CD4-positive, alpha-beta T cell treated with Interleukin-2 at 100 ng/mL for 4 hours (primary cell): ENCODE results near the gene LMBR1.
"Not testable (repeated sequence)": the region's sequence is repeated elsewhere in the genome, so short reads cannot be mapped to it uniquely, and the experiment has no call there.

Experiments used
- DNase-seq: peaks from one replicate; pipeline ENCODE4 v3.0.0-alpha.2; 2020; ENCODE audit warnings: low spot score

LMBR1 gene, protein sequence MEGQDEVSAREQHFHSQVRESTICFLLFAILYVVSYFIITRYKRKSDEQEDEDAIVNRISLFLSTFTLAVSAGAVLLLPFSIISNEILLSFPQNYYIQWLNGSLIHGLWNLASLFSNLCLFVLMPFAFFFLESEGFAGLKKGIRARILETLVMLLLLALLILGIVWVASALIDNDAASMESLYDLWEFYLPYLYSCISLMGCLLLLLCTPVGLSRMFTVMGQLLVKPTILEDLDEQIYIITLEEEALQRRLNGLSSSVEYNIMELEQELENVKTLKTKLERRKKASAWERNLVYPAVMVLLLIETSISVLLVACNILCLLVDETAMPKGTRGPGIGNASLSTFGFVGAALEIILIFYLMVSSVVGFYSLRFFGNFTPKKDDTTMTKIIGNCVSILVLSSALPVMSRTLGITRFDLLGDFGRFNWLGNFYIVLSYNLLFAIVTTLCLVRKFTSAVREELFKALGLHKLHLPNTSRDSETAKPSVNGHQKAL

DNA sequence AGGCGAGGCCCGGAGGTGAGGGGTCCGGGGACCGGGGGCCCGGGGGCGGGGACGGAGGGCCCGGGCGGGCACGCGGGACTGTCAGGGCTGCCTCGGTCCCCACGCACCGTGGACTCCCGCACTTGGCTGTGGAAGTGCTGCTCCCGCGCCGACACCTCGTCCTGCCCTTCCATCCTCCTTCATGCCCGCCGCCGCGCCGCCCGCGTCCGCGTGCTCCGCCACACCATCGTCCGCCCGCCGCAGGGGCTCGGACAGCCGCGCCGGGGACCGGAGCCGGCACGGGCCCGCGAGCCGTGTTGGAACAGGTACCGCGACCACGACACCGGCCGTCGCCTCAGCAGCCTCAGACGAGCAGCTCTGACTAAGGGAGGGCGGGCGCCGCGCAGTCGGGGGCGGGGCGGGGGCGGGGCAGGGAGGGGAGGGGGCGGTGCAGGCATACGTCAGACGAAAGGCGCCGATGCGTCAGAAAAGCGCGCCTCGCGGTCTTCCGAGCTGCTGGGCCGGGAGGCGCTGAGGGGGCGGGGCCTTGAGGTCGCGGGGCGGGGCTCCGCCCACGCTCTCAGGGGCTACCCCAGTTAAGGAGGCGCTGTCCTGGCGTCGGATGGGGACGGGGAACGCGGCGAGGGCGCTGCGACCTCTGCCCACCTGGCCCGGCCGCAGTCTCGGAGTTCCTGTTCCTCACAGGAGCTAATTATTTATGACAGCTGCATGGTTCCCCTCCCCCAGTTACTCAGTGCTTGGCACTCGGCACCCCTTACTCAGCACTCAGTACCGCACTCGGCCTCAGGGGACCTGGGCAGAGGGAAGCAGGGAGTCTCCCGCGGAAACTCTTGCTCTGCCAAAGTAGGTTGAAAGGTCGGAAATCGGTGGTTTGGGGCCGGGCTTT, at the start of gene LMBR1:
Gene LMBR1, minus strand, starts transcription at position 363 of the 886 bp plus-strand sequence. Its CDS starts 190 bp downstream, at position 173.
- DNase-seq, result peak; percentile 96

DNA sequence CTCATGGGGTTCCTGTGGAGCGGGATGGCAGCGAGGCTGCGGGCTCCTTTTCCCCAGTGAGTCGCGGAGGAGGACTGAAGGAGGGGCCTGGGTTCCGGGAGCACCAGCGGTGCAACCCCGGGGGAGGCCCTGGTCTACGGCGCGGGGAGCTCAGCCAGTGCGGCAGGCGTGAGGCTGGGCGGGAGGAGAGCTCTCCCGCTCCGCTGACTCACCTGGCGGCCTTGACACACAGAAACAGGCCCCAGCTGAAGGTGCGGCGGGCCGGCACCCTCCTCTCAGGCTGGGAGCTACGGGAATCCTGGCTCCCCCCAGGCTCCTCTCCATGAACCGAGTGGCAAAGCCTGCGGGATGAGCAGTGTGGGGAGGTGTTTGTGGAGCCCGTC, 49.7 kb upstream of the LMBR1 start:
- DNase-seq, result no peak

DNA sequence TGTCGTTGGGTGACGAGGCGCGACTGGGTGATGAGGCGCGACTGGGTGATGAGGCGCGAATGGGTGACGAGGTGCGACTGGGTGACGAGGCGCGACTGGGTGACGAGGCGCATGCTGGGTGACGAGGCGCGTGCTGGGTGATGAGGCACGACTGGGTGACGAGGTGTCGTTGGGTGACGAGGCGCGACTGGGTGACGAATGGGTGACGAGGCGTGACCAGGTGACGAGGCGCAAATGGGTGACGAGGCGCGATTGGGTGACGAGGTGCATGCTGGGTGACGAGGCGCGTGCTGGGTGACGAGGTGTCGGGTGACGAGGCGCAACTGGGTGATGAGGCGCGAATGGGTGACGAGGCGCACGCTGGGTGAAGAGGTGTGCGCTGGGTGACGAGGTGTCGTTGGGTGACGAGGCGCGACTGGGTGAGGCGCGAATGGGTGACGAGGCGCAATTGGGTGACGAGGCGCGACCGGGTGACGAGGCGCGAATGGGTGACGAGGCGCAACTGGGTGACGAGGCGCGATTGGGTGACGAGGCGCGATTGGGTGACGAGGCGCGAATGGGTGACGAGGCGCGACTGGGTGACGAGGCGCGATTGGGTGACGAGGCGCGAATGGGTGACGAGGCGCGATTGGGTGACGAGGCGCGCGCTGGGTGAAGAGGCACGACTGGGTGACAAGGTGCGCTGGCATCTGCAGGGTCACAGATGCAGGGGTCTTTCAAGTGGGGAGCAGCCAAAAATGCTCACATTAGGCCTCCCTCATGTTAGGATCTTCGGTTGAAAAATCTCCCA, 48.6 kb upstream of the LMBR1 start:
- no peak for DNase-seq

DNA sequence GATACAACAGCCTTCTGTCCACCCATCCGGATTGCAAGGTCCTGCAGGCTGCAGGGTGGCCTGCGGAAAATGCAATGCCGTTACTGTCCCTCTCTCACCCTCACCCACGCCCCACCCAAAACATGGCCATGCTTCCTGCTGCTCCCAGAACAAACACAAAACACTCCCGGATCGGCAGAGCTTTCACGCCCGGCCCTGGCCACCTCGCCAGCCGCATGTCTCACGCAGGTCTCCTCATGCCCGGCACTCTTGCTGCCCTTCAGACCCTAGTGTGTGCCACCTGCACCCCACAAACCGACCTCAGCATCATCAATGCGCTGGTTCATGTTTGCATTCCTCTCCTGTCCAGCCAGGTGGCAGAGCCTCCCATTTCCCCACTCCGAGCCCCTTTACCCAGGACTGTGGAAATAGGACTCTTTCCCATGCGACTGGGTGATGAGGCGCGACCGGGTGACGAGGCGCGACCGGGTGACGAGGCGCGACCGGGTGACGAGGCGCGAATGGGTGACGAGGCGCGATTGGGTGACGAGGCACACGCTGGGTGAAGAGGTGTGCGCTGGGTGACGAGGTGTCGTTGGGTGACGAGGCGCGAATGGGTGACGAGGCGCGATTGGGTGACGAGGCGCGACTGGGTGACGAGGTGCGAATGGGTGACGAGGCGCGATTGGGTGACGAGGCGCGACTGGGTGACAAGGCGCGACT, 47.6 kb upstream of the LMBR1 start:
- no peak for DNase-seq

DNA sequence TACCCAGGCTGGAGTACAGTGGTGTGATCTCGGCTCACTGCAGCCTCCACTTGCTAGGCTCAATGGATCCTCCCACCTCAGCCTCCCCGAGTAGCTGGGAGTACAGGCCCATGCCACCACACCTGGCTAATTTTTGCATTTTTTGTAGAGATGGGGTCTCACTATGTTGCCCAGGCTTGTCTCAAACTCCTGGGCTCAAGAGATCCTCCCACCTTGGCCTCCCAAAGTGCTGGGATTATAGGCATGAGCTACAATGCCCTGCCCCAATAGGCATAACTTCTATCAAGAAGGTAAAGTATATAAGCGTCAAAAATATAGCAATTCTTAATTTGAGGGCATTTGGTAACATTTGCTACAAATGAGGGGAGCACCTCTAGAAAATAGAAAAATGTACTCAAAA, 43.8 kb upstream of the LMBR1 start:
- DNase-seq, result not testable (repeated sequence)

DNA sequence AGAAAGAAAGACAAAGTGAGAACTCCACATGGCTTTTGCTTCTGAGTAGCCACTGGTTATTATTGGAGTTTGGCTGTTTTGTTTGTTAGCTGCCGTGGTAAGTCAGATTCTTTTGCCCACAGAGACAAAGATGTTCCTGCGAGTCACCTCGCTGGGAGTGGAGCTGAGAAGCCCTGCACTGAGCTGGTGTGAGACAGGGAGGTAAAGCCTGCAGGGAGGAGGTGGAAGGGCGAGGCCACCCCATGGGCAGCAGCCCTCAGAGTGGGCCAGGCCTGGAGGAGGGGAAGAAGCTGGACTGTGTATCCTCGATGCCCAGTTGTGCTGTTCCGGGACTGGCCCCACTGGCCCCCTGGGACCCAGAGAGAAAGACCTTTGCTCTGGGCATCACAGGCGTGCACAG, 42.3 kb upstream of the LMBR1 start:
- no peak for DNase-seq

DNA sequence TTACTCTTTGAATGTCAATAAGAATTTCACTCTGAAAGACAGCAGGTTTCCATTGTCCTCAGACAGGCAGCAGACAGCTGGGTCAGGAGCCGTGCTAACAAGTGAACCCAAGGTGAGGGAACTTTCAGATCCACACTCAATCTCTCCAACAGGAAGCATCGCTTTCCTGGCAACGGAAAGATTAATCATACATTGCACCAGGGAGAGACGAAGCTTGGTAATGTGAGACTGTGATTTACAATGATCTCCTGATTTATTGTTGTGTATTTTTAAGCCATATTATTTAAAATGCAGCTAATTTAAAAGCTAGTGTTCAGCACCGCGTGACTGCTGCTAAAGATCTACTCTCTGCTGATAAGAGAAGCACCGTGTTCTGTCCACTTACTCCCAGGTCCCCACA, 39.0 kb upstream of the LMBR1 start:
- DNase-seq, result no peak

DNA sequence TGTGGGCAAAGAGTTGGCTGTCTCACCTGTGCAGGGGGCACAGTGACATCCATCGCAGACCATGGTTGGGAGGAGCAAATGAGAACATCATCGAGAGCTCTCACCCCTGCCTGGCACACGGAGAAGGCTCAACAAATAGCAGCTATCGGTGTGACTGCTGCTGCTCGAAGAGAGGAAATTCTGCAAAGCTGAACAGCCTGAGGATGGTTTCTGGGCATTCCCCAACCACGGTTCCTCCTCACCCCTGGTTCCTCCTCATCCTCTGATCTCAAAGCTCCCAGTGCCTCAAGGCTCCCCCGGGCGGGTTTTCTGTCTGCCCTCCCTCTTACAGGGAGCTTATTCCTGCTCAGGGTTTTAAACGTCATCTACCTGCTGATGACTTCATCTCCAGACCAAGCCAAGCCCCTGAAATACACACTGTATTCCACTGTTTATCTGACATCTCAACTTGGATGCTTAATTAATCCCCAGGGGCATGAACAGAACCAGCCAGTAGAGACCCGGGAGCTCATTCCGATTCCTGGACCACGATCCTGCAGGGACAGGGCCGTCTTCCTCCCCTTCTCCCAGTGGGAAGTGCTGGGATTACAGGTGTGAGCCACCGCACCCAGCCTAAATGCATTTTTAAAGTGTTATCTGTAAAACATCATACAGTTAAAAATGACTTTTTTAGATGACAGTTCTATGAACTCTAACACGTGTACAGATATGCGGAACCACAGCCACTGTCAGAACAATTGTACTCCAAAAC, 37.0 kb upstream of the LMBR1 start:
- DNase-seq, result peak; percentile 37

DNA sequence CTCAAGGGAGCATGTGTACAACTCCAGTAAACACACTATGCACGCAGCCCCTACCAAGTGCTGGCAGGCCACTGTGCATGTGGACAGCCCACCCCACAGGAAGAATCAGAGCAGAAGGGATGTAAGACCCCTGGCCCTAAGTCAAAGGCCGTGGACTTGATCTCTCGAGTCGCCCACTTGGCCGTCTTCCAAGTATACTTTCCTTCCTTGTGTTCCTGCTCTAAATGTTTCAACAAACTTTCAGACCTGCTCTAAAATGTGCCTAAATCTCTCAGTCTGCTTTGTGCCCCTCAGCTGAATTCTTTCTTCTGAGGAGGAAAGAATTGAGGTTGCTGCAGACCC, 35.4 kb upstream of the LMBR1 start:
- no peak for DNase-seq

DNA sequence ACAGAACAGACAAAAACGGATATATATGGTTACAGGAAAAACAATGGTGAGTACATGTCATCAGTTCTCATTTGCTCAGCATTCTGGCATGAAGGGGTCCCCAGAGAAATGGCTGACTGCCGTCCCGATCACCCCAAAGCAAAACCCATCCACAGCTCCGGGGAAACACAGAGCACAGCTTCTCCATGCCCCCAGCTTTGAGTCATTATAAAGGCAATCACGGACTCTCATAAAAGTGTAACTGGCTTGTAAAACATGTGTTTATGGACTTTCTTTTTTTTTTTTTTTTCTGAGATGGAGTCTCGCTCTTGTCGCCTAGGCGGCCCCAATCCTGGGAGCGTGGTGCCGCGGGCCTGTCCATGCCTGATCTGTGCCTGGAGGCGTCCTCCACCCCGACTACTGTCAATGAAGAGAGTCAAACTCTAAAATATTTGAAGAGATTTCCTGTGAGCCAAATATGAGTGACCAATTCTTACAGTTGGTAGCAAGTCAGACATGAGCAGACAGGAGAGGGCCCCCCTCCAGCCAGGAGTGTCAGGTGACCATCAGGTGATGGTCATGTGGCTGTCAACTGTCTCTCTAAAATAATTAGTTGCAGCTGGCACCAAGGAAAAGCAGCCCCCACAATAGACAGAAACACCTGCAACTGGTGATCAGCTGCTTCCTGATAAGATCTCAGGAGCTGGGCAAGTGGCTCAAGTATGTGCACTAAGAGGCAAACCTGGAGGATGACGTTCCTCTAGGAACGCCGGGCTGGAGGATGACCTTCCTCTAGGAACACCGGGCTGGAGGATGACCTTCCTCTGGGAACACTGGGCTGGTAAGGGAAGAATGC, 34.8 kb upstream of the LMBR1 start:
- DNase-seq, result no peak

DNA sequence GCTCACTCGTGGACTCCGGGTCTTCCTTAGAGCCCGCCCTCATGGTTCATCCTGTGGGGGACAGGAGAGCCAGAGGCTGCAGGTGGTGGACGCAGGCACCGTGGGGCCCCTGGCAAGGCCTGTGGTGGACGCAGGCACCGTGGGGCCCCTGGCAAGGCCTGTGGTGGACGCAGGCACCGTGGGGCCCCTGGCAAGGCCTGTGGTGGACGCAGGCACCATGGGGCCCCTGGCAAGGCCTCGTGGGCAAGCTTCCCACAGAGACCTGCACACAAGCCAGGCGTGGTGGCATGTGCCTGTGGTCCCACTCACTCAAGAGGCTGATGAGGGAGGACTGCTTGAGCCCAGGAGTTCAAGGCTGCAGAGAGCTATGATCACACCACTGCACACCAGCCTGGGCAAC, 32.8 kb upstream of the LMBR1 start:
- DNase-seq, result not testable (repeated sequence)

DNA sequence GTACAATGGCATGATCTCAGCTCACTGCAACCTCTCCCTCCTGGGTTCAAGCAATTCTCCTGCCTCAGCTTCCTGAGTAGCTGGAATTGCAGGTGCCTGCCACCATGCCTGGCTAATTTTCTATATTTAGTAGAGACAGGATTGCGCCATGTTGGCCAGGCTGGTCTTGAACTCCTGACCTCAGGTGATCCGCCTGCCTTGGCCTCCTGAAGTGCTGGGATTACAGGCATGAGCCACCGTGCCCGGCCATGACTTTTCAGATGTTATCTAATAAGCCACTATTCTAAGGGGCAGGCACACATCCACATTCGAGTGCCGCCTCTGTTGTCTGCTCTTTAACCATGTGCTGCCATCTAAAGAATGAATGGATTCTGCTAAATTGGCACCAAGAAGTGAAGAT, 29.3 kb upstream of the LMBR1 start:
- DNase-seq, result not testable (repeated sequence)

DNA sequence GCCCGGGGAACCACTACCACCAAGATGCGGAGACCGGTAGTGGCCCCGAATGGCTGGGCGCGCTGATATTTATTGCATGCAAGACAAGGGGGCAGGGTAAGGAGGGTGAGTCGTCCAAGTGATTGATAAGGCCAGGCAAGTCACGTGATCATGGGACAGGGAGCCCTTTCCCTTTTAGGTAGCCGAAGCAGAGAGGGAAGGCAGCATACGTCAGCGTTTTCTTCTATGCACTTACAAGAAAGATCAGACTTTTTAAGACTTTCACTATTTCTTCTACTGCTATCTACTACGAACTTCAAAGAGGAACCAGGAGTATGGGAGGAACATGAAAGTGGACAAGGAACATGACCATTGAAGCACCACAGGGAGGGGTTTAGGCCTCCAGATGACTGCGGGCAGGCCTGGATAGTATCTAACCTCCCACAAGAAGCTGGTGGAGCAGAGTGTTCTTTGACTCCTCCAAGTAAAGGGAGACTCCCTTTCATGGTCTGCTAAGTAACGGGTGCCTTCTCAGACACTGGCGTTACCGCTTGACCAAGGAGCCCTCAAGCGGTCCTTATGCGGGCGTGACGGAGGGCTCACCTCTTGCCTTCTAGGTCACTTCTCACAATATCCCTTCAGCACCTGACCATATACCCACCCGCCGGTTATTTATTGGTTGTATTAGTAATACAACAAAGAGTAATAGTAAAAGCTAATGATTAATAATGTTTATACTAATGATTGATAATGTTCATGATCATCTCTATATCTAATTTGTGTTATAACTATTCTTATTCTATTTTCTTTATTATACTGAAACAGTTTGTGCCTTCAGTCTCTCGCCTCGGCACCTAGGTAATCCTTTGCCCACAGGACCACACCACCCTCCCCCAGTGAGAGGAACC, 27.7 kb upstream of the LMBR1 start:
- DNase-seq, result not testable (repeated sequence)

DNA sequence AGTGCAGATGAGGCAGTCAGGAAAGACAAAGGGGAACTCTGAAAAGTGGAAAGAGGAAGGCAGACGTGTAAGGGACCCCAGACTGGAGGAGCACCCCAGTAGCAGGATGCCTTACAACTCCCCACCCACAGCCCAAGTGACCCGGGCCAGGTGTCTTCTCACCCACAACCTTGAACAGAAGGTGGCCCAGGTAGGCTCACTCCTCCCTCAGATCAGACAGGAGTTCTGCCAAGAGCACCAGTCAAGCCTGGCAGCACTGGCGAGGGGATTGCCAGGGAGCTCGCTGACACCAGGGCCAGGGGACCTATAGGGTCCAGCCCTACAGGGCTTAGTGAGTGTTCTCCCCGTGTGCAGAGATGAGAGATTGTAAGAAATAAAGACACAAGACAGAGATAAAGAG, 27.1 kb upstream of the LMBR1 start:
- DNase-seq, result no peak

DNA sequence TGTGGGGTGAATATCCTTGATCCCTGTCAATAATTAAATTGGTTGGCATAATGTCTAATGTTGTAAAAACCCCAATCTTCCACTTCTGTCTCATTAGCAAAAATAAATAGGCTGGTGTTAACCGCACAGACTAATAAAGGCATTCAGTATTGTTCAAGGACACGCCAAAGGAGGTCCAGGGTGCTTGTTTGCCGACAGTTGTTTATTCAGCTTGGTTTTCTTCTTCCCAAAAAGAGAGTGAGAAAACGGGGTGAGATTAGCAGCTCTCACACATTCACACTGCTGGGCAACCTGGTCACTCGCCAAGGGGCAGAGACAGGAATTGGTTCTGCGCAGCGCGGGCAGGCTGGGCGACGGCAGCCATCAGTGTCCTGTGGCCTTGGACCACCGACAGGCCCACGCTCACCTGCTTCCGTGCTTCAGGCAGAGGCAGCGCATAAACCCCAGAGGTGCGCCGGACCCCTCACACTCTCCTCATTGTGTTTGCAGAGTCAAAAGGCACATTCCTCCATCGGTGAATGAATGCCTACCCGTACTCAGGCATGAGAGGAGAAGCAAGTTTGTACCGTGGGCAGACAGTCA, 26.2 kb upstream of the LMBR1 start:
- DNase-seq, result no peak

DNA sequence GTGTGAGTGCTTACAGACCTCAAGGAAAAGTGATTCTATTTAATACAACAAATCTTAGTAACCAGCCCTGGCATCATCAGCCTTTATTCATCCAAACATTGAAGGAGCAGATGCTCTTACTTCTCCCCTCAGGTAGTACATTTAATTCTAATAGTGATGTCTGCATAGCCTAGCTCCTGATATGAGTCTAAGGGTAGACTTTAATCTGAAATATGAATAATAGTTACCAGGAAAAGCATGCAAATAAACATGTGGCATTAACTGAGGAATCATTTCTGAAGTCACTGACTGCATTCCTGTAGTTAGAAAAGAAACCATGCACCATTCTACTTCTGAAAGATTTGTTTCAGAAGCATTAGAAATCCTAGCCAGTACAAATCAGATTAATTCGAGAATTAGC, 25.7 kb upstream of the LMBR1 start:
- DNase-seq, result no peak

DNA sequence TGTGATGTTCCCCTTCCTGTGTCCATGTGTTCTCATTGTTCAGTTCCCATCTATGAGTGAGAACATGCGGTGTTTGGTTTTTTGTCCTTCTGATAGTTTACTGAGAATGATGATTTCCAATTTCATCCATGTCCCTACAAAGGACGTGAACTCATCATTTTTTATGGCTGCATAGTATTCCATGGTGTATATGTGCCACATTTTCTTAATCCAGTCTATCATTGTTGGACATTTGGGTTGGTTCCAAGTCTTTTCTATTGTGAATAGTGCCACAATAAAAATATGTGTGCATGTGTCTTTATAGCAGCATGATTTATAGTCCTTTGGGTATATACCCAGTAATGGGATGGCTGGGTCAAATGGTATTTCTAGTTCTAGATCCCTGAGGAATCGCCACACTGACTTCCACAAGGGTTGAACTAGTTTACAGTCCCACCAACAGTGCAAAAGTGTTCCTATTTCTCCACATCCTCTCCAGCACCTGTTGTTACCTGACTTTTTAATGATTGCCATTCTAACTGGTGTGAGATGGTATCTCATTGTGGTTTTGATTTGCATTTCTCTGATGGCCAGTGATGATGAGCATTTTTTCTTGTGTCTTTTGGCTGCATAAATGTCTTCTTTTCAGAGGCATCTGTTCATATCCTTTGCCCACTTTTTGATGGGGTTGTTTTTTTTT, 16.7 kb upstream of the LMBR1 start:
- not testable (repeated sequence) for DNase-seq

DNA sequence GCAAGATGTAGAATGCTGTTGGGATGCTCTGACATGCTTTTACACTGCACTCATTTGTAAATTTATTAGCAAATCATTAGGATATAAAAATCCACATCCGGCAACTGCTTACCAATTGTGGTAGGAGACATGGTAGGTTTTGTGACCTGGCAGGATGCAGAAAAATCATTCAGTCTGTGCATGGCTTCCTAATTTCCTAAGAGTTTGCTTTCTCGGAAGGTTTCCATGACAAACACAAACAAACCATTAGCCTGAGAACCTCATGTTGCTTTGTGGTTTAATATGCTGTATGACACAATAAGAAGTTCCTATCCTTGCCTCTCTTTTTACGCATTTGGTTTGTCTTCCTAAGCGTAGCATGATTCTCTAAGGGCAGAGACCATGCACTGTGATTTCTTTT, 14.7 kb upstream of the LMBR1 start:
- no peak for DNase-seq
